NCI-H1930 (cell line): ENCODE results near the gene TP53I3.
"Not testable (repeated sequence)": the region's sequence is repeated elsewhere in the genome, so short reads cannot be mapped to it uniquely, and the experiment has no call there.

Source experiments
- DNase-seq, 2 experiments: peaks; one replicate each; lab custom pipeline; 2025; lab: John Stamatoyannopoulos, UW

TP53I3 gene

GRCh38 chr2:24100732-24101131 lies 16.1 kb upstream of the TP53I3 start:
- not testable (repeated sequence) for DNase-seq

- not testable (repeated sequence) for DNase-seq
Observed at GRCh38 chr2:24095171-24095677, 10.6 kb upstream of the TP53I3 start.

- DNase-seq: not testable (repeated sequence)
Observed at GRCh38 chr2:24093270-24093669, 8.6 kb upstream of the TP53I3 start.

- no peak for DNase-seq
Observed at GRCh38 chr2:24088821-24089359, 4.3 kb upstream of the TP53I3 start.

GRCh38 chr2:24087032-24087431 lies 2.4 kb upstream of the TP53I3 start:
- DNase-seq: no peak

GRCh38 chr2:24086241-24086640 lies 1.6 kb upstream of the TP53I3 start:
- DNase-seq: no peak

GRCh38 chr2:24085200-24085489 lies 511 bp upstream of the TP53I3 start:
- no peak for DNase-seq

GRCh38 chr2:24083567-24084385 lies 858 bp downstream of the TP53I3 start:
- DNase-seq: peak; percentile 80 to 81

GRCh38 chr2:24082787-24083566 lies 1.7 kb downstream of the TP53I3 start:
- no peak for DNase-seq

GRCh38 chr2:24080701-24081100 lies 3.9 kb downstream of the TP53I3 start:
- DNase-seq: no peak

GRCh38 chr2:24077879-24078278 lies 6.8 kb downstream of the TP53I3 start:
- no peak for DNase-seq

GRCh38 chr2:24077535-24077877 lies 7.1 kb downstream of the TP53I3 start:
- no peak for DNase-seq

GRCh38 chr2:24076849-24077534 lies 7.6 kb downstream of the TP53I3 start:
- no peak for DNase-seq

- peak; percentile 98 to 99 for DNase-seq
Observed at GRCh38 chr2:24075915-24076848, 8.5 kb downstream of the TP53I3 start, which contains the start of gene SF3B6. Gene SF3B6 (minus strand): TSS chr2:24076326. CDS start chr2:24076229, 97 bp downstream.

- no peak for DNase-seq
Observed at GRCh38 chr2:24075259-24075658, 9.4 kb downstream of the TP53I3 start.

GRCh38 chr2:24073816-24074215 lies 10.8 kb downstream of the TP53I3 start:
- DNase-seq: no peak

GRCh38 chr2:24072259-24072658 lies 12.4 kb downstream of the TP53I3 start:
- no peak for DNase-seq

- DNase-seq: no peak
Observed at GRCh38 chr2:24065341-24065740, 19.3 kb downstream of the TP53I3 start.

GRCh38 chr2:24058564-24059271 lies 25.9 kb downstream of the TP53I3 start:
- DNase-seq: no peak

- DNase-seq: no peak
Observed at GRCh38 chr2:24055750-24056149, 28.9 kb downstream of the TP53I3 start.
